A172 (cell line): Measurements from ENCODE around the gene OR5K4. TPM values are rescaled to one million over a fixed set of nuclear protein-coding genes. Genes with fewer than 3 reads are reported as not detected.
"Not testable (repeated sequence)": the region's sequence is repeated elsewhere in the genome, so short reads cannot be mapped to it uniquely, and the experiment has no call there.

ENCODE experiments used
- DNase-seq: peaks from one replicate; pipeline ENCODE4 v3.0.0-alpha.2; 2015; ENCODE audit warnings: low spot score
- total RNA-seq: library from RNA; depleted of rRNA; stranded (reverse); fragments of >200 nt; shearing (Covaris generic); gene quantifications from 2 replicates; pipeline ENCODE4 v1.2.3, GENCODE V29; 2014; rRNA removed

The OR5K4 gene
- total RNA-seq, 1 experiment from 2014 or later: not detected

- DNase-seq: no peak
Measured at GRCh38 chr3:98371186-98371585, 17.5 kb downstream of the OR5K4 start.

GRCh38 chr3:98371853-98372252 is 18.2 kb downstream of the OR5K4 start:
- DNase-seq: no peak

- DNase-seq: no peak
Measured at GRCh38 chr3:98372445-98372844, 18.8 kb downstream of the OR5K4 start.

GRCh38 chr3:98376631-98377030 is 23.0 kb downstream of the OR5K4 start:
- DNase-seq: no peak

- DNase-seq: no peak
Measured at GRCh38 chr3:98388147-98388546, 34.5 kb downstream of the OR5K4 start.

- DNase-seq: no peak
Measured at GRCh38 chr3:98390366-98390765, 36.7 kb downstream of the OR5K4 start, which contains the start of gene OR5K3. Gene OR5K3, plus strand, starts transcription at chr3:98390666. Its CDS starts 0 bp downstream, at chr3:98390666.

GRCh38 chr3:98395101-98395500 is 41.4 kb downstream of the OR5K4 start:
- DNase-seq: no peak

GRCh38 chr3:98396482-98396881 is 42.8 kb downstream of the OR5K4 start:
- DNase-seq: not testable (repeated sequence)

GRCh38 chr3:98398513-98398912 is 44.9 kb downstream of the OR5K4 start:
- DNase-seq: no peak

- DNase-seq: no peak
Measured at GRCh38 chr3:98402507-98402906, 48.9 kb downstream of the OR5K4 start.

GRCh38 chr3:98404010-98404409 is 50.4 kb downstream of the OR5K4 start:
- no peak for DNase-seq

Other genes starting within 250 kb of the OR5K4 start
- not detected in 2 replicates for gene OR5H1, start 223.1 kb upstream of the OR5K4 start, total RNA-seq
- not detected in 2 replicates for gene OR5H14, start 206.4 kb upstream of the OR5K4 start, total RNA-seq
- gene OR5H15, start 187.2 kb upstream of the OR5K4 start, total RNA-seq: not detected in 2 replicates
- not detected in 2 replicates for gene OR5H6, start 89.6 kb upstream of the OR5K4 start, total RNA-seq
- gene OR5H2, start 71.3 kb upstream of the OR5K4 start, total RNA-seq: not detected in 2 replicates
- gene OR5K3, start 36.8 kb downstream of the OR5K4 start, total RNA-seq: not detected in 2 replicates
- not detected in 2 replicates for gene OR5K1, start 109.3 kb downstream of the OR5K4 start, total RNA-seq
- gene OR5K2, start 143.8 kb downstream of the OR5K4 start, total RNA-seq: not detected in 2 replicates
- 140 and 166 TPM in 2 replicates for gene CLDND1, start 169.0 kb downstream of the OR5K4 start, total RNA-seq
- gene GPR15, start 178.1 kb downstream of the OR5K4 start, total RNA-seq: not detected in 2 replicates
- 37.1 and 41.3 TPM in 2 replicates for gene CPOX, start 239.8 kb downstream of the OR5K4 start, total RNA-seq